IPS-NIHi11 (cell line): ENCODE measurements around the gene TRAF3.
"Not testable (repeated sequence)": the region's sequence is repeated elsewhere in the genome, so short reads cannot be mapped to it uniquely, and the experiment has no call there.

Experiments
- DNase-seq: peaks from one replicate; pipeline ENCODE4 v3.0.0; 2012; ENCODE audit warnings: mixed read lengths, low spot score

TRAF3 gene

DNA sequence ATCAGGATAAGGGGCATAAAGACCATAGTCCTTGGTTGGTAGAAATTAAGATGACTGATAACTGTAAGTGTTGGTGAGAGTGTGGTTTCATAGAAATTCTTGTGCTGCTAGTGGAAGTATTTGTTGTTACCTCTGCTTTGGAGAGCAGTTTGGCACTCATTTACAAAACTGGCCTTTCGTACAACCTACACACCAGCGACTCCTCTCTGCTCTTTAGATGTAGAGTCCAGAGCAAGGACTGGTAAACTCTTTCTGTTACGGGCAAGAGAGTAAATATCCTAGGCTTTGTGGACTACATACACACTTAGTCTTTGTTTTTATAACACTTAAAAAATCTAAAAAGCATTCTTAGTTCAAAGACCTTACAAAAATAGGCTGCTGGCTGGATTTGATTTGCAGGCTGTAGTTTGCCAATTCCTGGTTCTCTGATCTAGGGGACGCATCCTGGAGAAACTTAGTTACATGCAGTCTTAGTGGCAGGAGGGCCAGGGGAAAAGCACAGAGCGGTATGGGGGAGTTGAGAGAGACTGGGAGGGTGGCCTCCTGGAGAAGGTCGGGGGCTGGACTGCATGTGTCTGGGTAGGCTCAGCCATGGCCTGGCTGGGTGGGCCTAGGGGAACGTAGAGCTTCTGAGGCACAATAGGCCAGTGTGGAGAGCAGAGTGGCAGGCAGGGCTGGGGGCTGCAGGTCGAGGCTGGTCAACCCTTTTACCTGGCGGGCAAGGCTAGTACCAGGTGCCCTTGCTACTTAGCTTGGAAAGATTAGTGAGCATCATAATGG is 89.9 kb downstream of the TRAF3 start:
- no peak for DNase-seq

DNA sequence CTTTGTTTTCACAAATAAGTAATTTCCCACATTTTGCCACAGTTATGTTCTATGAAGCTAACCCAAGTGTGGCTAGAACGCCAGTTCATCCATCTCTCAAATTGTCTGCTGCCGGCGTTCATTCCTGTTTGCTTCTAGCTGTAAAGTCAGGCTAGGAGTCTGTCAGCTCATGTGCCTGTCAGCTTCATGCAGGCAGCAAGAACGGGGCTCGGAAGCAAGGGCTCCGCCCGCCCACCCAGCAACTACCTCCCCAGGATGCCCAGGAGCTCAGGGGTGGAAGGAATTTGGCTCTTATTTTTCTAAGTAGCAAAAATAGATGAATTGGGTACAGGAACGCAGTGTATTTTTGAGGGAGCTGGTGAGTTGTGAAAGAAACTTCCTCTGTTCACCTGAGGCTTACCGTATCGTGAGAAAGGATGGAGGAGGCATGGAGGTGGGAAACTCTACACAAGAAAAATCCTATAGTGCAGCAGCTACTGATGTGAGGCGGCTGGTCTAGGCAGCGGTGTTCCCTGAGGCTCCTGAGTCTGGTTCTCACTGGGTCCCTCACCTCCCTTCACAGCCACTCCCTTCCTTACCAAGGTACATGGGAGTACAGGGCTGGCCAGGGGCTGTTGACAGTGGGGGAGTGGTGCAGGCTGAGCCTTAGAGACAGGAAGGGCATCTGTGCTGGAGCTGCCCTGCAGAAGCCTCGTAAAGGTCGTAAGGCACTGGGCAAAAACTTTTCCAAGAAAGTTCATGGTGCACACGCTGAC is 90.8 kb downstream of the TRAF3 start:
- DNase-seq, result no peak

DNA sequence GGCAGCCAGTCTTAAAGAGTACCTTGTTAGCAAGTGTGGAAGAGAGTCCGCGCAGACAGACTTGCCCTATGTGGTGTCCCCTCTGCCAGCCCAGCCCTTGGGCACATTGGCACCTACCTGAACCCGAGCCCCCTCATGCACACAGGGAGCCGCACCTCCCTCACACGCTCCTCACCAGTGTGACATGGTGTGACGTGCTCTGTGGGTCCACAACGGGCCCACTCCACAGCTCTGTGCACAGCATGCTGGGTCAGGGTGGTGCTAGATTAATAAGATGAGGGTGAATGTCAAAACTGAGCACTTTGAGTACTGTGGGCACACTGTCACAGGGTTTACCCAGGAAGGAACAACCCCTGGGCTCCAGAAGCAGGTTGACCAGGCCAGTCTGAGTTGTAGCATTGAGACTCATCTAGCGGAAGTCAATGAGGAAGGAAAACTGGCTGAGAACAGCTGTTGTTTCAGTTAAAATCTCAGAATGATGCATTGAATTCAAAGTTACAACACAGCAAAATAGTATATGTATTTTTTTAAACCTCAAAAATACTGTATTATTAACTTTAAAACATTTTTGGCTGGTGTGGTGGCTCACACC is 91.8 kb downstream of the TRAF3 start:
- DNase-seq, result no peak

DNA sequence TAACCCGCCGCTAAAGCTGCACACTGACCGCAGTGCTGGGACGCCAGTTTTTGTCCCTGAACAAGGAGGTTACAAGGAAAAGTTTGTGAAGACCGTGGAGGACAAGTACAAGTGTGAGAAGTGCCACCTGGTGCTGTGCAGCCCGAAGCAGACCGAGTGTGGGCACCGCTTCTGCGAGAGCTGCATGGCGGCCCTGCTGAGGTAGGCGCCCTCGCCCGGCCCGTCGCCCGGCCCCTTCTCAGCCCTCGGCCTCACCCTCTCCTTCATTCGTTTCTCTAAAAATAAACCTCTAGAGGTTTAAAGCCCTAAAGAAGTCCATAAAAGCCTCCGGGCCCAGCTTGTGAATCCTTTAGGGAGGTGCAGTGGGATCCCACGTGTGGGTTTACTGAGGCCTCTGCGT is 93.0 kb downstream of the TRAF3 start:
- DNase-seq, result no peak

DNA sequence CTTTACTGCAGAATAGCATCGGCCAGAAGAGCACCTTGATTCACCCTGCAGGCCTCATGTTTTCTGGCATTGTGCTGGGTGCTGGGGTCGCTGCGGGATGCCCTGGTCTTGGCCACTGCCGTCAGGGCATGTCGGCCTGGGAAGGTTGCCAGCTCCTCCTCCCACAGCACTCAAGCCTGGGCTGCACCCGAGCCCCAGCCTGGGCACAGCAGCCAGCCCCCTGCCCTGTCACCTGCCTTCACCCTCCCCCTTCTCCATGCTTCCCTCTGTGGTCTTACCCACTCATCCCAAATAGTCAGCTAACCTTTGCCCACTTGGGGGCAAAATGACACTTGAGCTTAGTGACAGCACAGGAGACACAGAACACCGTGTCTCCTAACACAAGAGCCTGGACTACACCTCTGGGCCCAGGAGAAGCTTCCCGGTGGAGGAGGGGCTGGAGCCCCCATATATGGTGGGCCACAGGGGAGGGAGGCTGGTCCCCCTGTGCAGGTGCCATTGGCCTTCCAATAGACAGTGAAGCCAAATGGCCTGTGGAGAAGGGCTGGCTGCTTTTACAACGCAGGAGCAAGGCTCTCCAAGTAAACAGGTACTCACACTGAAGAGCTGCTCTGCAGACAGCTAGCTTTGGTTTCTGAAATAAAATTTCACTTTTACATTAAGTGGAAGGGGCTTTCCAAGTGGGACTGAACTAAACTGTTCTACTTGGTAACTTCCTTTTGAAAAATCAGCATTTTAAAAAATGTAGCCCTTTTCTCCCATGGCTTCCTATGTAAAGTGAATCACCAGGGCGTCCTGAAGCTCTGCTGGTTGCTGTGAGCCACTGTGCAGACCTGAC is 94.0 kb downstream of the TRAF3 start:
- DNase-seq, result no peak

DNA sequence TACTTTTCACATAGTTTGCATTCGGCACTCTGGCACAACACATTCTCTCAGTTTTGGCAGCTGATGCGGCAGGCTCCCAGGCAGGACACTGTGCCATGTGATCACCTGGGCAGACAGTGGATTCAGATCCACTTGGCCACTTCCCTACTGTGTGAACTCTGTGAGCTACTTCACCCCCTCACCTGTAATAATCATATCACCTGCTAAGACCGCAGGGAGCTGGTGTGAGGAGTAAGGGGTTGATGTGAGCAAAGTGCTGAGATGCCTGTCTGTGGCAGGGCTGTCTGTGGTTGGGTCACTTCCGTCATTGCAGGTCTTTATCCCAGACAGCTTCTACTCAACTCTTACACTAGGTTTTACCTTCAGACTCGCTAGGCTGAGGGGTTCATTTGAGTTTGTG is 94.8 kb downstream of the TRAF3 start:
- no peak for DNase-seq

DNA sequence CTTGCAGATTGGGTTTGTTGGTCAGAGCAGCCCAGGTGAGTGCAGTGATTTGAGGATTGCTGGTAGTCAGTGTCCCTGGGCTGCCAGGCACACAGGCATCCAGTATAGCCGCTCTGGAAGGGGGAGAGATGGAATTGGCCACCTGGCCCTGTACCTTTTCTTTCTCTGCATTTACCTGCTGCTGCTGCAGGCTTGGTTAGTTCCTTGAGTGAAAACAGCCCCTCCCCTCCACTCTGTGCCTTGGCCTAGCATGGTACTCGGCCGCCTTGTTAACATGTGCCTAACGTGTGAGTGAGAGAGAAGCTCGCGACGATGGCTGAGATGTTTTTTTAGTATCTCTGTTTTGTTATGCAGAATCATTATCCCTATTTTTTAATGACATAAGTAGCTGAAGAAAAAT is 95.9 kb downstream of the TRAF3 start:
- no peak for DNase-seq

DNA sequence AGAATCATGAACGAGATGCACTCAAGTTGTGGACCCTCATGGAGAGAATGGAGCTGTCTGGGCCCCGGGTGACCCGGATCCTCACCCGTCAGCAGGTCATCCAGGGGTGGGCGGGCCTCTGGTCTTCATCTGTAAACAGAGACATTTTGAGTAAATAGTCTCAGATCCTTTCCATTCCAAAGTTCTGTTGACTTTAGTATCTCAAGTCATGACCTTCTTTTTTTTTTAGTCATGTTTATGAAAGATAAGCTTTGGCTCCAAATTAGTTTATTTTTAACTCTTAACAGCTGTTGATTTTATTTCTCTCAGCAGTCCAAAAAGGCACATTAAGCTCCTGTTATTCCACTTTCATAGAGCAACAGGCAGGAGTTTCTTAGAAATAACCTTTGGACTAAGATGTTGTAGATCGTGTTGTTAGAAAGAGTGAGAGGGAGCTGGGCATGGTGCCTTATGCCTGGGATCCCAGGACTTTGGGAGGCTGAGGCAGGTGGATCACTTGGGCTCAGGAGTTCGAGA is 96.4 kb downstream of the TRAF3 start:
- DNase-seq, result no peak

DNA sequence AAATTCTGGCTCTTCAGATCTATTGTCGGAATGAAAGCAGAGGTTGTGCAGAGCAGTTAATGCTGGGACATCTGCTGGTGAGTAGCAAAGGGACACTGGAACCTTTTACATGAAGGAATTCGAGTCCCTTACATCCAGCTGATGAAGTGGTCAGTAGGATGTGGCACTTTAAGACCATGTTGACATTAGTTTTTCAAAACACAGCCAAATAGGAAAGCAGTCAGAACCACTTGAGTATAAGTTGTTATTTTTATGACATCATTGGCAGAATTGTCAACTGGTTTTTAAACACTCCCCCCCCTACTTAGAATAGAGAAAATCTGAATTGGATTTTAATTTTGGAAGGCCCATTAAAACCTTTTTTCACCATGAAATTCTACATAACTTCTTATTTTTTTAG is 98.4 kb downstream of the TRAF3 start:
- no peak for DNase-seq

DNA sequence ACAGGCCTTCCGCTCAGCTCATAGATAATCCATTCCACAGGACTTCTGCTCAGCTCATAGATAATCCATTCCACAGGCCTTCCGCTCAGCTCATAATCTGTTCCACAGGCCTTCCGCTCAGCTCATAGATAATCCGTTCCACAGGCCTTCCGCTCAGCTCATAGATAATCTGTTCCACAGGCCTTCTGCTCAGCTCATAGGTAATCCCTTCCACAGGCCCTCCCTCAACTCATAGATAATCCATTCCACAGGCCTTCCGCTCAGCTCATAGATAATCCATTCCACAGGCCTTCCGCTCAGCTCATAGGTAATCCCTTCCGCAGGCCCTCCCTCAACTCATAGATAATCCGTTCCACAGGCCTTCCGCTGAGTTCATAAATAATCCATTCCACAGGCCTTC is 100.3 kb downstream of the TRAF3 start:
- DNase-seq, result not testable (repeated sequence)

DNA sequence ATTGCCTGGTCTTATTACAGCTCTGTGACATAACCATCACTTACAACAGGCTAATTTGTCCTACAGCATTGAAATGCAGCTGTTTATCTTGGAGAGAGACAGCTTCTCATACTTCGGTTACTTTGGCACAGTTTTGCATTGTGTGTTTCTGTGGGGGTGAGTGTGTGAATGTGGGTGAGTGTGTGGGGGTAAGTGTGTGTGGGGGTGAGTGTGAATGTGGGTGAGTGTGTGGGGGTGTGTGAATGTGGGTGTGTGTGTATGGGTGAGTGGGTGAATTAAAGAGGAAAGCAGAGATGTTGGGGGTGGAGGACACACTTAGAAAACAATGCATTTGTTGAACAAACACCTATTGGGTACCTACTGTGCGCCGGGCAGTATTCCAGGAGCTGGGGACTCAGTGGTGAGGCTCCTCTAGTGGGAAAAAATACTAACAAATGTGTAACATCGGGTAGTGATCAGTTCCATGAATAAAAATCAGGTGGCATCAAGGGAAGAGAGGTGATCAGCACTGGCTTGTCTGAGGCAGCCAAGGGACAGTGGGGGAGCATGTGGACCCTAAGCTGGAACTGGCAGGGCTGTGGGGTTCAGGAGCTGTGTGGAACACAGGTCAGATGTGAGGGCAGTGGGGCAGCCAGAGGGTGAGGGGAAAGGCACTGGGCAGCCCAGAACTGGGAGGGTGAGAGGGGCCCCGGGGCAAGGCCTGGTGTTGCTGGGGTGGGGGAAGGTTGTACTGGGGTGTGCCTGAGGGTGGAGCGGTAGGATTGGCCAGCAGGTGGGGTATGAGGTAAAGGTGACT is 101.1 kb downstream of the TRAF3 start:
- peak; percentile 55 for DNase-seq

DNA sequence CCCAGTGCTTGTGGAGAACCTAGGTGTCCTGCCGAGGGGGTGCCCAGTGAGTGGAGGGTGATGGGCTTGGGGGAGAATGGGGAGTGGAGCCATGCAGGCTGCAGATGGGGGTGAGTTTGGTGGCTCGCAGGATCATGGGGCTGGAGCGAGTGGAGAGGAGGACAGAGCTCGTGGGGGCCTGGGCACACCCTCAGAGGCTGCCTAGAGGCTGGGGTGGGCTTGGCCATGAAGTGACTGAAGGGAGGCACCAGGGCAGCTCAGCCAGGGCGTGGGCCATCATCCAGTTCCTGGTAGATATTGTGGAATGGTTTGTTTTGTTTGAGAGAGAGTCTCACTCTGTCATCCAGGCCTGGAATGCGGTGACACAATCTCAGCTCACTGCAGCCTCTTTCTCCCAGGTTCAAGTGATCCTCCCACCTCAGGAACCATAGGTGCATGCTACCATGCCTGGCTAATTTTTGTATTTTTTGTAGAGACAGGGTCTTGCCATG is 101.8 kb downstream of the TRAF3 start:
- DNase-seq, result no peak

DNA sequence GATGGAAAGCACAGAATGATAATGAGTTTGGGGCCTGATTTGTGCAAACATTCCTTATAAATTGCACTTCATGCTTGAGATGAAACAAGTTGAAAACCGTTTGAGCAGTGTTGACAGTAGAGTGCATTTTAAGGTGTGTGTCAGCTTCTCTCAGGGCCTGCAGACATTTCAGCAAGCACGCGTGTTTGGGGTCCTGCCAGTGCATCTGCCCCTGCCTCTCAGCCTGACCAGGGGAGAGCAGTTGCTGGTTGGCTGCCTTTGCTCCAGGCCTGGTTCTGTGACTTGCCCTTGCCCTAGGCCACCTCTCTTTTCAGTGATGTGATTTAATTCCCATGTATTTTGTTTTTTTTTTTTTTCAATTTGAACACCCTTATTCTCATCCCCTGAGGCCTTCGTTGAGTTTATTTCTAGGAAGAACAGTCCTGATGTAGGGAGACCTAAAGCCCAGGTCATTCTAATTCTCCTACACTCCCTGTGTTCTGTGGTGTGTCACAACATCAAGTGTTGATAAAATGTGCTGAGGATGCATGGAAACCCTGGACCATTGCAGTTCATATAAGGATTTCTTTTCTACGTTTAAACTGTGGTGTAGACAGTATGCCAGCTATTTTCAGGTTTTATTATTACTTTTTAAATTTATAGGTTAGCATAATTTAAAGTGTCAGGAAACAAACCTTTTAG is 105.1 kb downstream of the TRAF3 start:
- DNase-seq, result no peak

DNA sequence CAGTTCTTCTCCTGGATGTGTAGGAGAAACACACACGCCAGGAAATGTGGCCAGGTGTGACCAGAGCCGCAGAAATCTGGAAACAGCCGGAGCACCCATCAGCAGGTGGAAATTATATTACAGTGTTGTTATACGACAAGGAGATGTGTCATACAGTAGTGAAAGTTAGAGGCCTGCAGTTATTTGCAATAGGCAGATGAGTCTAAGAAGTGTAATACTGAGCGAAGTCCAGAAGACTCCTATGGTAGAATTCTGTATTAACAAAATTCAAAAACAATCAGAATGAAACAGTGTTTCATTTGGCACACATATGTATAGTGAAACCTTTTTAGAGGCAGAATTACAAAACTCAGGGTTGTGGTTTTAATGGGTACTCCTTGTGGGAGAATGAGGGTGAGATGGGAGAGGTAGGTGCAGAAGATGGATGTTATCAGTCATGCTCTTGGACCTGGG is 105.9 kb downstream of the TRAF3 start:
- no peak for DNase-seq

DNA sequence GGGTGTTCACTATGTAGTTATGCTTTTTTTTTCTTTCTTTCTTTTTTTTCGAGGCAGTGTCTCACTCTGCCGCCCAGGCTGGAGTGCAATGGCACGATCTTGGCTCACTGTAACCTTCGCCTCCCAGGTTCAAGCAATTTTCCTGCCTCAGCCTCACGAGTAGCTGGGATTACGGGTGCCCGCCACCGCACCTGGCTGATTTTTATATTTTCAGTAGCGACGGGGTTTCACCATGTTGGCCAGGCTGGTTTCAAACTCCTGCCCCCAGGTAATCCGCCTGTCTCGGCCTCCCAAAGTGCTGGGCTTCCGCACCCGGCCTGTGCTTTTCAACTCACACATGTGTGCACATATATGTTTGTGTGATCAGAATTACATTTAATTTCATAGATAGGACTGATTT is 106.3 kb downstream of the TRAF3 start:
- DNase-seq, result no peak

DNA sequence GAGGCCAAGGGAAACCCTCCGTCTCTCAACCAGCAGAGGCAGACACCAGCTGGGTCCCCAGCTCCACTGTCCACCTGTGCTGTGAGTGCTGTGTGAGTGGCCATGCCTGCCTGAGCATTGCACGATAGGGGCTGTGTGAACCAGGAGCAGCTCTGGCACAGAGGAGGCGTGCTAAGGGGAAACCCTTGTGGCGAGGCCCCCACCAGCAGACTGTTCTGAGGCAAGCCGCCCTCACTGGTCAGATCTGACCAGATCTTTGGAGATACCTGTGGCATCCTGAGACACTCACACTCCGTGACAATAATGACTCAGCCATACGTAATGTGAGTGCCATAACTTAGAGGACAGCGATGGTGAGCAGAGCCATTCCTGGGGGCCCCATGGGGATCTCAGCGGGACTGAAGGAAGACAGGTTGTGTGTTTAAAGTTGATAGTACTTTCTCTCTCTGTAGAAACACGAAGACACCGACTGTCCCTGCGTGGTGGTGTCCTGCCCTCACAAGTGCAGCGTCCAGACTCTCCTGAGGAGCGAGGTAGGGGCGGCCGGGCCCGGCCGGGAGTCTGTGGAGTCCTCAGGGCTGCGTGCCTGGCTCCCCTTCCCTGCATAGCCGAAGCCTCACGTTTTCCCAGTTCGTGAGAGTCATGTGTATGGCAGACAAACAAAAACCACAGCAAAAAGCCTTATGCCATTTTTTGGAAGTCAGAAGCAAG is 108.6 kb downstream of the TRAF3 start:
- no peak for DNase-seq

DNA sequence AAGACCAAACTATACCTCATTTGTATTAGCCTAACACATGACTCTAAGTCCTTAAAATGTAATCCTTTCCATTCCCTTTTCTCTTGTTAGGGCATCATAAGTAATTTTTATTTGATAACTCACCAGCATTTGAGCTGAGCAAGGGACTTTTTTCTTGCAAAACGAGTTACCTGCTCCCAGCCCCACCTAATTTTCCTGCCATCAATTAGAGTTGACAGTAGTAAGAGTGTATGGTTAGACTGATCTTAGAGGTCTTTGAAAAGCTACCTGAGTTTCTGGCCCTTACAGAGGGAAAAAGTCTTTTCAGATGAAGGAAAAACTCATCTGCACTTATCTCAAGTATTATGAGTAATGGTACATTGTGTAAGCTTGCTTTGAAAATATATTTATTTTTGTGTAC is 111.5 kb downstream of the TRAF3 start:
- no peak for DNase-seq

DNA sequence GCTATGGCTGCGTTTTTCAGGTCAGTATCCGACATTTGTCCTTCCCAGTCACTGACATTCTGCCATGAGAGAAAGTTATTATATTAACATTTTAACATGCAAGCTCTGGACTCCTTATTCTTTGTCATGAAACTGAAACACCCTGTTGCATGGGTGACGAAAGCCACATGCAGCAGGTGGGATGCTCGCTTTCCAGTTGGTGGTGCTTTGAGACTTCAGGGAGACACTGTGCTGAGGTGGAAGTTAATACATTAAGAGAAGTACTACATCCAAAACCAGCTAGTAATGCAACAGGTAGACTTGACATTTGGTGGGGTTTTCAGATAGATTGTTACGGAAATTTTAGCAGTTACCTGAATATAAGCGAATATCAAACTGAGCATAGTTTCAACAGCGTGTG is 112.4 kb downstream of the TRAF3 start:
- no peak for DNase-seq

DNA sequence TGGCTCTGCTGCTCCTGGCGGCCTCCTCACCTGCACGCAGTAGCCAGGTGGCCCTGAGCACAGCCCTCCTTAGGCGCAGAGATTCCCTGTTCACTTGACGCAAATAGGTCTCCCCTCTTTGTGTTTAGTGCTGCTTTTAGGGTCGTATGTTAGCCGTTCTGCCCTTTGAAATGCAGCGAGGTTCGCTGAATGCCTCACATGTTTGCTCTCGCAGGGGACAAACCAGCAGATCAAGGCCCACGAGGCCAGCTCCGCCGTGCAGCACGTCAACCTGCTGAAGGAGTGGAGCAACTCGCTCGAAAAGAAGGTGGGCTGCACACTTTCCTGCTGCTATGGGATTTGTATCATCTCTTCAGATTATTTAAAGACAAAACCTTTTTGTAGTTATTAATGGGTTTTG is 113.9 kb downstream of the TRAF3 start:
- DNase-seq, result no peak

DNA sequence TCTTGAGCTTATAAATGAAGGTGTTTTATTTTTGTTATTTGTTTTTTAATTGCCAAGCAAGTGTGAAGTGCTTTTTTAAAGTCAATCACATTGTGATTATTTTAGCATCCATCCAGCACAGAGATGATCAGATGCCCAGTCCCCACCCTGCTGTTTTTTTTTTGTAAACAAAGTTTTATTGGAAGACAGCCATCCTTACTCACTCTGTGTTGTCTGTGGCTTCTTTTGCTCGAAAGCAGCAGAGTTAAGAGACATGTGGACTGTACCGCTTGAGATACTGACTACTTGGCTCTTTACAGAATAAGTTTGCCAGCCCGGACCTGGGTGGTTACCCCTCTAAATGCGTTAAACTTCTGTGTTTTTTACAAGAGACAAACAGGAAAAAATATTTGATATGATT is 114.3 kb downstream of the TRAF3 start:
- DNase-seq, result no peak
